ENCODE results near the gene SGPP2.

Gene SGPP2

DNA sequence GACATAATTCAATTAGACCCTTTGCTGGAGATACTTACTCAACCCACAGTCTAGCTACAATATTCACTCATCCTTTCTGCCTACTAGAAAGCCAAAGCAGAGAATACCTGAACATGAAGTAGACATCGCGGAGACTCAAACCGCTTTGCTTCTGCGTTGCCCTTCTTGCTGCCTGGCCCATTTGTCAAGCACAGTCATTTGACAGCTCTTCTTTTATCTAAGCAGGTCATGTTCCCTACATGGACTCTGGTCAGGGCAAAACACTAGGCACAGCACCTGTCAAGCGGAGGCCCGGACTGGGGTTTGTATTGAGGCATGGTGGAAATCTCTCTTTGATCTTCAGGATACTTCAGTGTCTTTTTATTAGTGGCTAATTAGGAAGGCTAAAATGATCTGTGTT is 141.9 kb downstream of the SGPP2 start:
- Histone ChIP-seq H3K27ac (no peak overlapping the region), H3K4me3 (ENCODE audit: low read depth, low read length) (no peak overlapping the region), H3K27me3 (replicated peaks) (no peaks in the 10 kb centered on the region), H3K36me3 (replicated peaks) (peaks cover 9% of the 10 kb centered on the region)
- no peak for TF ChIP-seq CTCF (IDR thresholded peaks at IDR 0.05; ENCODE audit: low read depth, low read length, missing control alignments)
- no peak for DNase-seq
- in situ Hi-C loops (cut with HindIII; ENCODE audit: low pct_ligation_motif_present, low sequenced_read_pairs) = no loop called here

DNA sequence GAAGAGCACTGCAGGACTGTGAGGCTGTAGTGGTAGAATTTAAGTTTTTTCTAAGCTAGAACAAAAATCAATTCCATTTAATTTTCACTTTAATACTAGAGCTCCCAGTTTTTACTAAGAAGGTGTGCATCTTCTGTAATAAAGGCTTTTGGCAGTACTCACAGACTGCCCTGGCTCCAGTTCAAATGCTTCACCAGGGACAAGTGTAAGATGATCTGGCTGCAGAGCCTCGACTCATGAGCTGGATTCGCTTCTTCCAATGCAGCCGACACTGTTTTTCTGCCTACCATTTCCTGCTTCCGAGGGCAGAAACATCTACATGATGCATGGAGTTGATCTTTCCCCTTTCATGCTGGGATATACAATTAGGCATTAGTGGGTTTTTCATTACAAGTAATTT is 144.5 kb downstream of the SGPP2 start:
- H3K27ac ChIP-seq = no peak overlapping the region
- no peak for TF ChIP-seq CTCF (IDR thresholded peaks at IDR 0.05; ENCODE audit: low read depth, low read length, missing control alignments)
- no peaks in the 10 kb centered on the region for H3K27me3 ChIP-seq (replicated peaks)
- H3K36me3 ChIP-seq (replicated peaks) = peaks cover 14% of the 10 kb centered on the region
- in situ Hi-C loops (cut with HindIII; ENCODE audit: low pct_ligation_motif_present, low sequenced_read_pairs) = no loop called here
- H3K4me3 ChIP-seq (ENCODE audit: low read depth, low read length) = no peak overlapping the region
- DNase-seq = peak; percentile 63

DNA sequence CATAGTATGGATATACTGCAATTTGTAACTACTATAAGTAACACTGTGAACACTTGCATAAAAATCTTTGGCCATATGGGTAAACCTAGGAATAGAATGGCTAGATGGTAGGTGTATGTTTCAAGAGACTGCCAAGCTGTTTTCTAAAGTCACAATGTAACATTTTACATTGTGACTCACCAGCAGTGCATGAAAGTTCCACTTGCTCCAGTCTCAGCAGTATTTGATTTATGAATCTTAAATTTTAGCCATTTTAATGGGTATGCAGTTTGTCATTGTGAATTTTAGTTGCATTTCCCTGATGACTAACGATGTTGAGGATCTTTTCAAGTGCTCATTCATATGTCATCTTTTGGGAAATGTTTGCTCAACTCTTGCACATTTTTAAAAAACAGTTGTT is 145.5 kb downstream of the SGPP2 start:
- no peak for TF ChIP-seq CTCF (IDR thresholded peaks at IDR 0.05; ENCODE audit: low read depth, low read length, missing control alignments)
- Histone ChIP-seq H3K27me3 (replicated peaks) (no peaks in the 10 kb centered on the region), H3K36me3 (replicated peaks) (peaks cover 14% of the 10 kb centered on the region), H3K27ac (no peak overlapping the region), H3K4me3 (ENCODE audit: low read depth, low read length) (no peak overlapping the region)
- in situ Hi-C loops (cut with HindIII; ENCODE audit: low pct_ligation_motif_present, low sequenced_read_pairs) = no loop called here
- no peak for DNase-seq

DNA sequence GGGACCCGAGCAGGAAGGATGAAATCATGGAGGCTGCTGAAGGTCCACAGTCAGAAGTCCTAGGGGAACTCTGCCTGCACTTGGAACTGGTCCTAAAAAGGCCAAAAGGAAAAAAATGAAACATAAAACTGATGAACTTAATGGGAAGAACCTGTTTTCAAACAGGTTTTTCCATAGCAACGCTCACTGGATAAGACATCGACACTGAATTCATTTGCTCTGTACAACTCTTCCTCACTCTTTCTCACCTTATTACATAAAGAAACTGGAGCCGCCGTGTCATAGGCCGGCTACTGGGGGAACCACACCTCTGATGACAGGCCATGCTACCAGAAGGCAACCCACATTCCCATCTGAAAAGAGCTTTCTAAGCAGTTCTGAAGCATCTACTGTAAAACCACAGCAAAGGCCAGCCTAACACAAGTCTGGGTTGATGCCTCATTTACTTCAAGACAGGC is 147.9 kb downstream of the SGPP2 start:
- peak; percentile 10 for DNase-seq
- no peak for TF ChIP-seq CTCF (IDR thresholded peaks at IDR 0.05; ENCODE audit: low read depth, low read length, missing control alignments)
- H3K27ac ChIP-seq = peak overlapping the region; percentile 57
- no peak overlapping the region for H3K4me3 ChIP-seq (ENCODE audit: low read depth, low read length)
- in situ Hi-C loops (cut with HindIII; ENCODE audit: low pct_ligation_motif_present, low sequenced_read_pairs) = no loop called here
- H3K36me3 ChIP-seq (replicated peaks) = peaks cover 9% of the 10 kb centered on the region
- no peaks in the 10 kb centered on the region for H3K27me3 ChIP-seq (replicated peaks)

DNA sequence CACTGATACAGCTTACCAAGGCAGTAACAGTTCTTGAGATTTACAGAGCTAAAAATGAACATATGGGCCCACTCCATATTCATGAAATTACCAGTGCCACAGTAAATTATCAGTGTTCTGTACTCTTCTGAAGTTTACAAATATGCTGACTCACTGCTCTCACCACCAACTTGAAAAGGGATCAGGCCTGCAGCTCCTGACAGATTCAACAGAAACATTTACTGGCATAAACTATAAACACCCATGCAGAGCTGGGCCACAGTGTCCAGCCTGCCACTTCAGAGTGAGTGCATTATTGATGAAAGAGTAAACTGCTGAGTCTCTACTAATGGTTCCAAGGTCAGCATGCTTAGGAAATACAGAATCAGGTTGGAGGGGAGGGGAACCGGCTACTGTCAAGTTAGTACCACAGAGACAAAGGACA is 148.4 kb downstream of the SGPP2 start:
- TF ChIP-seq CTCF (IDR thresholded peaks at IDR 0.05; ENCODE audit: low read depth, low read length, missing control alignments) = no peak
- no peaks in the 10 kb centered on the region for H3K27me3 ChIP-seq (replicated peaks)
- DNase-seq = peak; percentile 47
- no peak overlapping the region for H3K4me3 ChIP-seq (ENCODE audit: low read depth, low read length)
- peak overlapping the region; percentile 57 for H3K27ac ChIP-seq
- in situ Hi-C loops (cut with HindIII; ENCODE audit: low pct_ligation_motif_present, low sequenced_read_pairs) = no loop called here
- peaks cover 9% of the 10 kb centered on the region for H3K36me3 ChIP-seq (replicated peaks)

GRCh38 chr2:222575618-222576017 is 151.3 kb downstream of the SGPP2 start:
- in situ Hi-C loops (cut with HindIII; ENCODE audit: low pct_ligation_motif_present, low sequenced_read_pairs) = no loop called here
- Histone ChIP-seq H3K27ac (no peak overlapping the region), H3K27me3 (replicated peaks) (no peaks in the 10 kb centered on the region), H3K36me3 (replicated peaks) (peaks cover 9% of the 10 kb centered on the region), H3K4me3 (ENCODE audit: low read depth, low read length) (no peak overlapping the region)
- DNase-seq = no peak
- TF ChIP-seq CTCF (IDR thresholded peaks at IDR 0.05; ENCODE audit: low read depth, low read length, missing control alignments) = no peak
